Neural progenitor cell (in vitro differentiated cells): ENCODE data around the gene FAM20C. TPM values are rescaled to one million over a fixed set of nuclear protein-coding genes. Genes with fewer than 3 reads are reported as not detected.

ENCODE experiments used
- DNase-seq: peaks from one replicate; pipeline ENCODE4 v3.0.0-alpha.2; 2016; ENCODE audit warnings: low spot score
- H2AFZ ChIP-seq: fragments of 200-600 bp; sonication (generic); replicated peaks from 2 replicates; pipeline ENCODE4 v1.6.1; 2016; ENCODE audit warnings: antibody characterized with exemption
- H3F3A ChIP-seq: fragments of 200-600 bp; sonication (generic); 2 replicates; pipeline ENCODE4 v1.6.1; 2016; ENCODE audit warnings: antibody characterized with exemption, low read depth
- H3K27ac ChIP-seq: fragments of 200-600 bp; sonication (generic); 2 replicates; pipeline ENCODE4 v1.5.1; 2016; ENCODE audit warnings: mild to moderate bottlenecking
- H3K27me3 ChIP-seq: fragments of 200-600 bp; sonication (generic); 2 replicates; pipeline ENCODE4 v1.6.1; 2016; ENCODE audit warnings: mild to moderate bottlenecking, moderate library complexity
- H3K36me3 ChIP-seq: fragments of 200-600 bp; sonication (generic); 2 replicates; pipeline ENCODE4 v1.5.1; 2016
- H3K4me1 ChIP-seq: fragments of 200-600 bp; sonication (generic); 2 replicates; pipeline ENCODE4 v1.6.1; 2016; ENCODE audit warnings: mixed run types
- H3K4me2 ChIP-seq: fragments of 200-600 bp; sonication (generic); 2 replicates; pipeline ENCODE4 v1.6.1; 2016
- H3K4me3 ChIP-seq: fragments of 200-600 bp; sonication (generic); 2 replicates; pipeline ENCODE4 v1.5.1; 2016
- H3K79me2 ChIP-seq: fragments of 200-600 bp; sonication (generic); 2 replicates; pipeline ENCODE4 v1.6.1; 2016; ENCODE audit warnings: low read depth
- H3K9ac ChIP-seq: fragments of 200-600 bp; sonication (generic); 2 replicates; pipeline ENCODE4 v1.6.1; 2016
- H3K9me3 ChIP-seq: fragments of 200-600 bp; sonication (generic); 2 replicates; pipeline ENCODE4 v1.5.1; 2016; ENCODE audit warnings: low read depth
- H4K20me1 ChIP-seq: fragments of 200-600 bp; sonication (generic); 2 replicates; pipeline ENCODE4 v1.6.1; 2016; ENCODE audit warnings: low read depth
- H3K27ac Mint-ChIP-seq: 3 replicates; pipeline ENCODE4 v1.8.0; 2021; ENCODE audit warnings: mixed read lengths
- H3K27me3 Mint-ChIP-seq: 2 replicates; pipeline ENCODE4 v1.8.0; 2022; ENCODE audit warnings: low read depth, mild to moderate bottlenecking, inconsistent platforms, moderate library complexity, mixed read lengths; ENCODE audit not compliant: insufficient read depth
- H3K36me3 Mint-ChIP-seq: 3 replicates; pipeline ENCODE4 v1.8.0; 2021; ENCODE audit warnings: mixed read lengths
- H3K4me1 Mint-ChIP-seq: 3 replicates; pipeline ENCODE4 v1.8.0; 2021; ENCODE audit warnings: mixed read lengths
- H3K4me3 Mint-ChIP-seq: 3 replicates; pipeline ENCODE4 v1.8.0; 2021; ENCODE audit warnings: mild to moderate bottlenecking, moderate library complexity, mixed read lengths
- H3K9me3 Mint-ChIP-seq: 3 replicates; pipeline ENCODE4 v1.8.0; 2020; ENCODE audit warnings: mixed read lengths
- EZH2 ChIP-seq: fragments of 200-600 bp; sonication (generic); IDR thresholded peaks from 2 replicates; pipeline ENCODE4 v1.6.1; 2017; ENCODE audit warnings: antibody characterized with exemption, mild to moderate bottlenecking, moderate library complexity
- EZH2phosphoT487 ChIP-seq: fragments of 200-600 bp; sonication (generic); IDR thresholded peaks from 2 replicates; pipeline ENCODE4 v1.6.1; 2017; ENCODE audit warnings: antibody characterized with exemption
- total RNA-seq: library from RNA; depleted of rRNA; stranded (reverse); fragments of >200 nt; gene quantifications from 2 replicates; pipeline ENCODE4 v1.2.3, GENCODE V29; 2015; ENCODE audit warnings: low replicate concordance
- TF ChIP-seq, protein P1 (sequence below): fragments of 200-600 bp; sonication (generic); IDR thresholded peaks from 2 replicates; pipeline ENCODE4 v1.5.1; 2017; ENCODE audit warnings: antibody characterized with exemption, mild to moderate bottlenecking

Gene FAM20C
- total RNA-seq, 1 donor from 2014 or later: 3.8 TPM

DNA sequence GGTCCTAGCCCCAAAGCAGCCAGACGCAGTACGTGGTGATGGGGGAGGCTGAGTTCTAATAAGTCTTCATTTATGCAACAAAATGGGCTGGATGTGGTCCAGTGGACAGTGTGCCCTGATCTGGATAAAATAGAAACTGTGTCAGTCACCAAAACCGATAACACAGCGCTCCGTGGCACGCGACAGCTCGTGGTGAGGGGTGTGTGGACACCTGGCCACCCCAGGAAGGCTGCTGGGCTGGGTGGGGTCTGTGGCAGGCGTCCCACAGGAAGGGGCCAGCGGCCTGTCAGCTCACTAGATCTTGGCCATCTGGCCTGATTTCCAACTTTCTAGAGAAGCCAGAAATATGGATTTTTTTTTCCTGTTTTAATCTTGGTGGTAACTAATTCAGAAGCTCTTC, 17.0 kb downstream of the FAM20C start:
- no peaks in the 10 kb centered on the region for H3K4me1 Mint-ChIP-seq
- no peak overlapping the region for H3K4me3 Mint-ChIP-seq

DNA sequence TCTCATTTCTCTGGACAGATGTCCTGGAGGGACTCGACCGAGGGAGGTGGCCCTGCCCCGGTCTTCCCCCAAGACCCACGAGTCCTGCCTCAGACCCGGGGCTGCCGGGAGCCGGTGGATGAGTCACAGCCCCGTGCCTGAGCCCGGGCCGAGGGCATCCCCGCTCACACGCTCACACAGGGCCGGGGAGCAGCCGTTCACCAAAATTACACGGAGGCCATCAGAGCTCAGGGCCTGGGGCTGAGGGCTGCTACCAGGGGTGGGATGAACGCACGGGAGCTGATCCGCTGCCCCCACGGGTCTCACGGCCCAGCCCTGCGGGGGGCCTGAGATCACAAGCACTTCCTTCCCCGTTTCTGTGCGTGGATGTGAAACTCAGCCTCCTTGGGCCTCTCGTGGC, 17.5 kb downstream of the FAM20C start:
- H2AFZ ChIP-seq: no peak overlapping the region
- no peaks in the 10 kb centered on the region for H3K36me3 ChIP-seq
- H3F3A ChIP-seq: no peaks in the 10 kb centered on the region
- Mint-ChIP-seq H3K27ac (no peak overlapping the region), H3K27me3 (peaks cover 8% of the 10 kb centered on the region), H3K36me3 (peaks cover 21% of the 10 kb centered on the region), H3K4me1 (no peaks in the 10 kb centered on the region), H3K9me3 (peaks cover 10% of the 10 kb centered on the region), H3K4me3 (no peak overlapping the region)
- no peak overlapping the region for H3K4me2 ChIP-seq
- no peaks in the 10 kb centered on the region for H4K20me1 ChIP-seq
- TF ChIP-seq EZH2phosphoT487 (no peak), EZH2 (no peak)
- TF ChIP-seq, protein P1, sequence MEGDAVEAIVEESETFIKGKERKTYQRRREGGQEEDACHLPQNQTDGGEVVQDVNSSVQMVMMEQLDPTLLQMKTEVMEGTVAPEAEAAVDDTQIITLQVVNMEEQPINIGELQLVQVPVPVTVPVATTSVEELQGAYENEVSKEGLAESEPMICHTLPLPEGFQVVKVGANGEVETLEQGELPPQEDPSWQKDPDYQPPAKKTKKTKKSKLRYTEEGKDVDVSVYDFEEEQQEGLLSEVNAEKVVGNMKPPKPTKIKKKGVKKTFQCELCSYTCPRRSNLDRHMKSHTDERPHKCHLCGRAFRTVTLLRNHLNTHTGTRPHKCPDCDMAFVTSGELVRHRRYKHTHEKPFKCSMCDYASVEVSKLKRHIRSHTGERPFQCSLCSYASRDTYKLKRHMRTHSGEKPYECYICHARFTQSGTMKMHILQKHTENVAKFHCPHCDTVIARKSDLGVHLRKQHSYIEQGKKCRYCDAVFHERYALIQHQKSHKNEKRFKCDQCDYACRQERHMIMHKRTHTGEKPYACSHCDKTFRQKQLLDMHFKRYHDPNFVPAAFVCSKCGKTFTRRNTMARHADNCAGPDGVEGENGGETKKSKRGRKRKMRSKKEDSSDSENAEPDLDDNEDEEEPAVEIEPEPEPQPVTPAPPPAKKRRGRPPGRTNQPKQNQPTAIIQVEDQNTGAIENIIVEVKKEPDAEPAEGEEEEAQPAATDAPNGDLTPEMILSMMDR: no peak
- no peak for DNase-seq
- no peak overlapping the region for H3K9ac ChIP-seq
- H3K27ac ChIP-seq: no peak overlapping the region
- H3K79me2 ChIP-seq: no peaks in the 10 kb centered on the region
- H3K27me3 ChIP-seq: no peaks in the 10 kb centered on the region
- no peaks in the 10 kb centered on the region for H3K9me3 ChIP-seq
- H3K4me1 ChIP-seq: no peaks in the 10 kb centered on the region
- no peak overlapping the region for H3K4me3 ChIP-seq

More for the DNA sequence above, 17.0 kb downstream of the FAM20C start:
- H3K36me3 Mint-ChIP-seq: peaks cover 21% of the 10 kb centered on the region
- Histone ChIP-seq H3K4me1 (no peaks in the 10 kb centered on the region), H3K79me2 (no peaks in the 10 kb centered on the region), H3K36me3 (no peaks in the 10 kb centered on the region), H3K4me2 (no peak overlapping the region), H3K27ac (no peak overlapping the region), H3K9me3 (no peaks in the 10 kb centered on the region), H4K20me1 (no peaks in the 10 kb centered on the region), H3K9ac (no peak overlapping the region), H3F3A (no peaks in the 10 kb centered on the region), H3K27me3 (no peaks in the 10 kb centered on the region), H3K4me3 (no peak overlapping the region), H2AFZ (no peak overlapping the region)
- no peak overlapping the region for H3K27ac Mint-ChIP-seq
- H3K9me3 Mint-ChIP-seq: peaks cover 10% of the 10 kb centered on the region
- peaks cover 8% of the 10 kb centered on the region for H3K27me3 Mint-ChIP-seq
- TF ChIP-seq, protein P1: no peak
- TF ChIP-seq EZH2phosphoT487 (no peak), EZH2 (no peak)
- DNase-seq: no peak

DNA sequence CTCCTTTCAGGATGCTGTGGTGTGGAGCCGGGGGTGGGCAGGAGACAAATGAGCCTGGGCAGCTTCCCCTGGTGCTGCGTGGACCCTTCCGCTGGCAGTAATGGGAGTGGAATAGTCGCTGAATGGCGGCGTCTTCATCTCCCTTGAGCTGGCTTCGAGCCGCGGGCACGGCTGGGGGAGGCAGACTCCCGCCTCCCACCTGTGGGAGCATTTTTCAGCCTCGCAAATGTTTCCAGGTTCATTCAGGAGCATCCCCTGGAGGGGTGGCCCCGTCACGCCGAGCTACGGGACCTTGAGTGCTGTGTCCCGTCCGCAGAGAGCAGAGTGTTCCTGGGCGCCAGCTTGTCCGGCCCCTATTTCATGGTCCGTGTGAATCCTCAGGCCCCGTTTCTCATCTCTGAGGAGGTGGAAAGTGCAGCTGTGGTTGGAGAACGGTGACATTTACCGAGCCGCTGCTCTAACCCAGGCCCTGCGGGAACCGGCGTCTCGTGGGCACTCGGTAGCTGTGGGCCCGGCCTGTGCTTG, 18.1 kb downstream of the FAM20C start:
- Histone ChIP-seq H3K36me3 (no peaks in the 10 kb centered on the region), H3K4me3 (no peak overlapping the region), H3K27ac (no peak overlapping the region), H3K4me2 (no peak overlapping the region), H2AFZ (no peak overlapping the region), H3K79me2 (no peaks in the 10 kb centered on the region), H4K20me1 (no peaks in the 10 kb centered on the region), H3K4me1 (no peaks in the 10 kb centered on the region), H3K9me3 (no peaks in the 10 kb centered on the region), H3F3A (no peaks in the 10 kb centered on the region), H3K27me3 (no peaks in the 10 kb centered on the region), H3K9ac (no peak overlapping the region)
- peaks cover 21% of the 10 kb centered on the region for H3K36me3 Mint-ChIP-seq
- H3K4me1 Mint-ChIP-seq: no peaks in the 10 kb centered on the region
- no peak for TF ChIP-seq EZH2
- TF ChIP-seq, protein P1: no peak
- no peak for TF ChIP-seq EZH2phosphoT487
- H3K27ac Mint-ChIP-seq: no peak overlapping the region
- no peak for DNase-seq
- H3K9me3 Mint-ChIP-seq: peaks cover 10% of the 10 kb centered on the region
- H3K4me3 Mint-ChIP-seq: no peak overlapping the region
- H3K27me3 Mint-ChIP-seq: peaks cover 8% of the 10 kb centered on the region
